Measurements from ENCODE around the gene FBXL7.

FBXL7 gene

DNA sequence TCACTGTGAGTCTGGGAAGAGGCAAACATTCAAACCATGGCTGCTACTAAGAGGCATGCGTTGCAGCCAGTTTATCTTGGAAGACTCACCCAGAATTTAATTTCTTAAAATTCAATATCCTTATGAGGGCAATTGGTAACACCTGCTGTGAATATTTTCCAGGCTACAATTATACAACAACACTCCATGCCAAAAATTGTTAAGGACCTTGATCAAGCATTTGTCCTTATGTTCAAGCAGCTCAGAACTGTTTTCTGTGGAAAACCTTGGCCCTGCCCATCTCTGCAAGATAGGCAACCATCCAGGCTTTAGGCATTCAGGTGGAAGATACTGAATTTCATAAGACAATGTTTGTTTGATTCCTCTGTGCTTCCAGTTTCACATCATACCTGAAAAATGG, 327.8 kb downstream of the FBXL7 start:
- no peak overlapping the region for H2AFZ ChIP-seq (ENCODE audit: low read length)
- no peaks in the 10 kb centered on the region for H4K20me1 ChIP-seq (ENCODE audit: insufficient read depth, low read length)
- no peaks in the 10 kb centered on the region for H3K9me3 ChIP-seq (ENCODE audit: low read length)
- no peaks in the 10 kb centered on the region for H3K4me1 ChIP-seq (ENCODE audit: insufficient read depth, low read length, severe bottlenecking)
- H3K4me2 ChIP-seq (ENCODE audit: low read length) = no peak overlapping the region
- H3K4me3 ChIP-seq (ENCODE audit: low read depth, low read length, poor library complexity, severe bottlenecking) = no peak overlapping the region
- no peaks in the 10 kb centered on the region for H3F3A ChIP-seq (ENCODE audit: insufficient read depth, low read length)
- no peak for TF ChIP-seq EZH2 (IDR thresholded peaks at IDR 0.05; ENCODE audit: borderline replicate concordance, low read length)
- TF ChIP-seq, protein P1, sequence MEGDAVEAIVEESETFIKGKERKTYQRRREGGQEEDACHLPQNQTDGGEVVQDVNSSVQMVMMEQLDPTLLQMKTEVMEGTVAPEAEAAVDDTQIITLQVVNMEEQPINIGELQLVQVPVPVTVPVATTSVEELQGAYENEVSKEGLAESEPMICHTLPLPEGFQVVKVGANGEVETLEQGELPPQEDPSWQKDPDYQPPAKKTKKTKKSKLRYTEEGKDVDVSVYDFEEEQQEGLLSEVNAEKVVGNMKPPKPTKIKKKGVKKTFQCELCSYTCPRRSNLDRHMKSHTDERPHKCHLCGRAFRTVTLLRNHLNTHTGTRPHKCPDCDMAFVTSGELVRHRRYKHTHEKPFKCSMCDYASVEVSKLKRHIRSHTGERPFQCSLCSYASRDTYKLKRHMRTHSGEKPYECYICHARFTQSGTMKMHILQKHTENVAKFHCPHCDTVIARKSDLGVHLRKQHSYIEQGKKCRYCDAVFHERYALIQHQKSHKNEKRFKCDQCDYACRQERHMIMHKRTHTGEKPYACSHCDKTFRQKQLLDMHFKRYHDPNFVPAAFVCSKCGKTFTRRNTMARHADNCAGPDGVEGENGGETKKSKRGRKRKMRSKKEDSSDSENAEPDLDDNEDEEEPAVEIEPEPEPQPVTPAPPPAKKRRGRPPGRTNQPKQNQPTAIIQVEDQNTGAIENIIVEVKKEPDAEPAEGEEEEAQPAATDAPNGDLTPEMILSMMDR (IDR thresholded peaks at IDR 0.05; ENCODE audit: low read length) = no peak
- no peaks in the 10 kb centered on the region for H3K36me3 ChIP-seq (ENCODE audit: insufficient read depth, low read length)
- H3K27ac ChIP-seq (ENCODE audit: low read depth, low read length, poor library complexity, severe bottlenecking) = no peak overlapping the region
- H3K9me2 ChIP-seq (ENCODE audit: low read depth, low read length) = no peaks in the 10 kb centered on the region
- no peaks in the 10 kb centered on the region for H3K79me2 ChIP-seq (ENCODE audit: insufficient read depth, low read length)
- no peaks in the 10 kb centered on the region for H3K27me3 ChIP-seq (ENCODE audit: insufficient read depth, low read length)
- H3K9ac ChIP-seq (ENCODE audit: low read length) = no peak overlapping the region

GRCh38 chr5:15831408-15831807, 331.4 kb downstream of the FBXL7 start:
- Histone ChIP-seq H3K79me2 (ENCODE audit: insufficient read depth, low read length) (no peaks in the 10 kb centered on the region), H3K9ac (ENCODE audit: low read length) (no peak overlapping the region), H3K4me3 (ENCODE audit: low read depth, low read length, poor library complexity, severe bottlenecking) (no peak overlapping the region), H3K4me1 (ENCODE audit: insufficient read depth, low read length, severe bottlenecking) (no peaks in the 10 kb centered on the region), H4K20me1 (ENCODE audit: insufficient read depth, low read length) (no peaks in the 10 kb centered on the region), H3K9me2 (ENCODE audit: low read depth, low read length) (no peaks in the 10 kb centered on the region), H2AFZ (ENCODE audit: low read length) (no peak overlapping the region), H3K9me3 (ENCODE audit: low read length) (no peaks in the 10 kb centered on the region), H3K4me2 (ENCODE audit: low read length) (no peak overlapping the region), H3K27me3 (ENCODE audit: insufficient read depth, low read length) (no peaks in the 10 kb centered on the region), H3K27ac (ENCODE audit: low read depth, low read length, poor library complexity, severe bottlenecking) (no peak overlapping the region), H3F3A (ENCODE audit: insufficient read depth, low read length) (no peaks in the 10 kb centered on the region), H3K36me3 (ENCODE audit: insufficient read depth, low read length) (no peaks in the 10 kb centered on the region)
- TF ChIP-seq, protein P1 (IDR thresholded peaks at IDR 0.05; ENCODE audit: low read length) = no peak
- TF ChIP-seq EZH2 (IDR thresholded peaks at IDR 0.05; ENCODE audit: borderline replicate concordance, low read length) = no peak

DNA sequence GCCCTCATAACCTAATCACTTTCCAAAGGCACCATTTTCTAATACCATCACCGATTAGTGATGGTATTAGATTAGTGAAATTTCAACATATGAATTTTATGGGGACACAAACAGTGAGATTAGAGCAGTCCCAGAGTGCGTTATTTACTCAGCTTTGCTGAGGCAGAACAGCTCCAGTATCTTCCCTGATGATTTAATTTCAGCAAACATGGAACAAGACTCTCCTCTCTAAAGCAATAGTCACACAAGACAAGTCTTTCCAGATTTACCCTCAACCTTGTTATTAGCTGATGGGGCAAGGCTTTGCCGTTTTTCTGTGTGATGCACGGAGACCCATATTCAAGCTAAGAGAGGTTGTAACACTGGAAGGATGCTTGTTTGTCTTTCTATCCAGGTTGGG, 333.4 kb downstream of the FBXL7 start:
- Histone ChIP-seq H3K36me3 (ENCODE audit: insufficient read depth, low read length) (no peaks in the 10 kb centered on the region), H3K79me2 (ENCODE audit: insufficient read depth, low read length) (no peaks in the 10 kb centered on the region), H3F3A (ENCODE audit: insufficient read depth, low read length) (no peaks in the 10 kb centered on the region), H3K4me1 (ENCODE audit: insufficient read depth, low read length, severe bottlenecking) (no peaks in the 10 kb centered on the region), H3K4me2 (ENCODE audit: low read length) (no peak overlapping the region), H3K27me3 (ENCODE audit: insufficient read depth, low read length) (no peaks in the 10 kb centered on the region), H2AFZ (ENCODE audit: low read length) (no peak overlapping the region), H3K27ac (ENCODE audit: low read depth, low read length, poor library complexity, severe bottlenecking) (no peak overlapping the region), H3K9ac (ENCODE audit: low read length) (no peak overlapping the region), H4K20me1 (ENCODE audit: insufficient read depth, low read length) (no peaks in the 10 kb centered on the region), H3K4me3 (ENCODE audit: low read depth, low read length, poor library complexity, severe bottlenecking) (no peak overlapping the region), H3K9me3 (ENCODE audit: low read length) (no peaks in the 10 kb centered on the region), H3K9me2 (ENCODE audit: low read depth, low read length) (no peaks in the 10 kb centered on the region)
- TF ChIP-seq, protein P1 (IDR thresholded peaks at IDR 0.05; ENCODE audit: low read length) = no peak
- no peak for TF ChIP-seq EZH2 (IDR thresholded peaks at IDR 0.05; ENCODE audit: borderline replicate concordance, low read length)
